GM23338 (cell line): ENCODE measurements around the gene ZNF236. TPM values are rescaled to one million over a fixed set of nuclear protein-coding genes. Genes with fewer than 3 reads are reported as not detected.

Source experiments
- ATAC-seq: fragments of 200-7000 bp; cut with Tn5 transposase; 3 replicates; pipeline ENCODE4 v1.9.1; 2020
- DNase-seq: peaks from one replicate; pipeline ENCODE4 v3.0.0-alpha.2; 2015; ENCODE audit warnings: low spot score
- H2AFZ ChIP-seq: fragments of 200-600 bp; sonication (generic); 2 replicates; pipeline ENCODE4 v1.8.0; 2016; ENCODE audit warnings: antibody characterized with exemption, mild to moderate bottlenecking, moderate library complexity
- H3F3A ChIP-seq: fragments of 200-600 bp; sonication (generic); replicated peaks from 2 replicates; pipeline ENCODE4 v1.8.0; 2017; ENCODE audit warnings: antibody characterized with exemption, mixed run types, low read depth
- H3K27ac ChIP-seq: fragments of 200-600 bp; sonication (generic); 2 replicates; pipeline ENCODE4 v1.6.1; 2016; ENCODE audit warnings: low read depth
- H3K27me3 ChIP-seq: fragments of 200-600 bp; sonication (generic); 2 replicates; pipeline ENCODE4 v1.8.0; 2016; ENCODE audit warnings: mild to moderate bottlenecking, mixed run types, moderate library complexity; ENCODE audit not compliant: insufficient read depth
- H3K36me3 ChIP-seq: fragments of 200-600 bp; sonication (generic); 2 replicates; pipeline ENCODE4 v1.8.0; 2016; ENCODE audit warnings: mild to moderate bottlenecking; ENCODE audit not compliant: insufficient read depth
- H3K4me1 ChIP-seq: fragments of 200-600 bp; sonication (generic); 2 replicates; pipeline ENCODE4 v1.8.0; 2016; ENCODE audit warnings: mild to moderate bottlenecking, moderate library complexity; ENCODE audit not compliant: insufficient read depth
- H3K4me2 ChIP-seq: fragments of 200-600 bp; sonication (generic); 2 replicates; pipeline ENCODE4 v1.7.1; 2017; ENCODE audit warnings: mixed run types
- H3K4me3 ChIP-seq: fragments of 200-600 bp; sonication (generic); 2 replicates; pipeline ENCODE4 v1.6.1; 2016; ENCODE audit warnings: mixed run types
- H3K79me2 ChIP-seq: fragments of 200-600 bp; sonication (generic); replicated peaks from 2 replicates; pipeline ENCODE4 v1.8.0; 2017; ENCODE audit warnings: mild to moderate bottlenecking; ENCODE audit not compliant: insufficient read depth
- H3K9me2 ChIP-seq: fragments of 200-600 bp; sonication (generic); 2 replicates; pipeline ENCODE4 v1.8.0; 2017; ENCODE audit not compliant: insufficient read depth
- H4K20me1 ChIP-seq: fragments of 200-600 bp; sonication (generic); replicated peaks from 2 replicates; pipeline ENCODE4 v1.8.0; 2017; ENCODE audit warnings: mild to moderate bottlenecking; ENCODE audit not compliant: insufficient read depth
- H3K27ac Mint-ChIP-seq: 2 replicates; pipeline ENCODE4 v1.8.0; 2020; ENCODE audit warnings: inconsistent platforms, mild to moderate bottlenecking, moderate library complexity, mixed read lengths
- H3K27me3 Mint-ChIP-seq: 3 replicates; pipeline ENCODE4 v1.8.0; 2022; ENCODE audit warnings: low read depth, mild to moderate bottlenecking, moderate library complexity, mixed read lengths, inconsistent platforms; ENCODE audit not compliant: insufficient read depth, poor library complexity
- H3K36me3 Mint-ChIP-seq: 3 replicates; pipeline ENCODE4 v1.8.0; 2021; ENCODE audit warnings: low read depth, mild to moderate bottlenecking, inconsistent platforms, moderate library complexity, mixed read lengths
- H3K4me1 Mint-ChIP-seq: 3 replicates; pipeline ENCODE4 v1.8.0; 2020; ENCODE audit warnings: mild to moderate bottlenecking, inconsistent platforms, mixed read lengths
- H3K4me3 Mint-ChIP-seq: 3 replicates; pipeline ENCODE4 v1.8.0; 2021; ENCODE audit warnings: moderate library complexity, mild to moderate bottlenecking, inconsistent platforms, mixed read lengths
- H3K9me3 Mint-ChIP-seq: 3 replicates; pipeline ENCODE4 v1.8.0; 2020; ENCODE audit warnings: moderate library complexity, mild to moderate bottlenecking, inconsistent platforms, mixed read lengths
- EZH2phosphoT487 ChIP-seq: fragments of 200-600 bp; sonication (generic); IDR thresholded peaks from one replicate; pipeline ENCODE4 v1.8.1; 2018; ENCODE audit warnings: antibody characterized with exemption; ENCODE audit not compliant: unreplicated experiment
- POLR2AphosphoS5 ChIP-seq: IDR thresholded peaks from 2 replicates; pipeline ENCODE4 v1.6.1; 2016; ENCODE audit warnings: antibody characterized with exemption, low read depth
- REST ChIP-seq: IDR thresholded peaks from one replicate; pipeline ENCODE4 v1.6.1; 2018; ENCODE audit warnings: antibody characterized with exemption; ENCODE audit not compliant: unreplicated experiment
- STAT1 ChIP-seq: IDR thresholded peaks from one replicate; pipeline ENCODE4 v1.6.1; 2016; ENCODE audit warnings: antibody characterized with exemption; ENCODE audit not compliant: unreplicated experiment
- ZNF114 ChIP-seq: fragments of 250-450 bp; sonication (Bioruptor Pico); IDR thresholded peaks from 2 replicates; pipeline ENCODE4 v1.5.0; 2020; ENCODE audit warnings: mild to moderate bottlenecking, moderate library complexity
- ZNF331 ChIP-seq: fragments of 250-450 bp; sonication (Bioruptor Pico); IDR thresholded peaks from 2 replicates; pipeline ENCODE4 v1.5.0; 2020; ENCODE audit warnings: low read depth, mild to moderate bottlenecking, moderate library complexity
- ZNF462 ChIP-seq: fragments of 250-450 bp; sonication (Bioruptor Pico); IDR thresholded peaks from 2 replicates; pipeline ENCODE4 v1.5.0; 2020; ENCODE audit warnings: mild to moderate bottlenecking, moderate library complexity
- polyA plus RNA-seq: library from polyadenylated mRNA; unstranded; fragments of >200 nt; fragmentation: Nextera tagmentation; extraction: Ambion mirVana; gene quantifications from 2 replicates; pipeline ENCODE4 v1.2.1, GENCODE V29; 2016
- total RNA-seq: library from RNA; depleted of rRNA; stranded (reverse); fragments of >200 nt; shearing (Covaris generic); gene quantifications from 2 replicates; pipeline ENCODE4 v1.2.3, GENCODE V29; 2014
- TF ChIP-seq, protein P1 (sequence below): IDR thresholded peaks from 2 replicates; pipeline ENCODE4 v1.6.1; 2016; ENCODE audit warnings: antibody characterized with exemption

ZNF236 gene
- total and polyA plus RNA-seq, 2 experiments from 2014 or later, result 8.9 to 16.3 TPM

DNA sequence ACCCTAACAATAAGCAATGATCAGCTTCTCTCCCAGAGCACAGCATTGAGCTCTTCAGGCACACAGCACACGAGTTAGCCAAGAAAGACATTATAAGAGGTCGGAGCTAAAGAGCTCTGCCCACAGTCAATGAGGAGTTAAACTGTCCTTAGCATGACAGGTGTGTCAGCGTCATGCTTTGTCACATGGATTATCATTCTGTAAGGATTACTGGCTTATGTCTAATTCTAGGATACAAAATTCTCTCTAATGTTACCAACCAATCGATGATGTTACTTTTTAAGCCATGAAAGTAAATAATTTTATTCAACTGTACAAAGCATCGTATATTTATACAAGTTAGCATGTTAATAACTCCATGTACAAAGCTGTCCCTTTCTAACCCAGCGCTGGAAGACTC lies 108.8 kb downstream of the ZNF236 start (continued):
- TF ChIP-seq REST (no peak), ZNF331 (no peak)
- TF ChIP-seq, protein P1, sequence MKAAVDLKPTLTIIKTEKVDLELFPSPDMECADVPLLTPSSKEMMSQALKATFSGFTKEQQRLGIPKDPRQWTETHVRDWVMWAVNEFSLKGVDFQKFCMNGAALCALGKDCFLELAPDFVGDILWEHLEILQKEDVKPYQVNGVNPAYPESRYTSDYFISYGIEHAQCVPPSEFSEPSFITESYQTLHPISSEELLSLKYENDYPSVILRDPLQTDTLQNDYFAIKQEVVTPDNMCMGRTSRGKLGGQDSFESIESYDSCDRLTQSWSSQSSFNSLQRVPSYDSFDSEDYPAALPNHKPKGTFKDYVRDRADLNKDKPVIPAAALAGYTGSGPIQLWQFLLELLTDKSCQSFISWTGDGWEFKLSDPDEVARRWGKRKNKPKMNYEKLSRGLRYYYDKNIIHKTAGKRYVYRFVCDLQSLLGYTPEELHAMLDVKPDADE, result no peak

- H3K36me3 Mint-ChIP-seq, result peaks cover 15% of the 10 kb centered on the region; the same call in 2 of the 3 replicates
- no peaks in the 10 kb centered on the region for H3K79me2 ChIP-seq
- no peaks in the 10 kb centered on the region for H3K27me3 Mint-ChIP-seq
- no peaks in the 10 kb centered on the region for H3K9me3 Mint-ChIP-seq
- no peak overlapping the region for H2AFZ ChIP-seq
- no peak overlapping the region for H3K27ac ChIP-seq
- H3K4me3 ChIP-seq, result no peak overlapping the region
- no peak overlapping the region for H3K4me3 Mint-ChIP-seq
- H4K20me1 ChIP-seq, result no peaks in the 10 kb centered on the region
- DNase-seq, result no peak
- peak overlapping the region; percentile 37 for H3K27ac Mint-ChIP-seq
- H3K27me3 ChIP-seq, result no peaks in the 10 kb centered on the region
- H3K4me2 ChIP-seq, result no peak overlapping the region
- no peaks in the 10 kb centered on the region for H3K4me1 Mint-ChIP-seq
- no peaks in the 10 kb centered on the region for H3K4me1 ChIP-seq
- no peak for ATAC-seq
- H3K36me3 ChIP-seq, result peaks cover 13% of the 10 kb centered on the region; the same call in 1 of the 2 replicates
- no peaks in the 10 kb centered on the region for H3F3A ChIP-seq
- H3K9me2 ChIP-seq, result no peaks in the 10 kb centered on the region
- TF ChIP-seq, protein P1, result no peak
- TF ChIP-seq ZNF114 (no peak), STAT1 (no peak), EZH2phosphoT487 (no peak), ZNF462 (CRISPR knock-in tag) (no peak), POLR2AphosphoS5 (no peak)
These were observed 109.9 kb downstream of the ZNF236 start for GRCh38 chr18:76932026-76932819.
